HFF-Myc (cell line): Measurements from ENCODE around the gene PRKN.

Experiments
- DNase-seq: peaks from one replicate; pipeline ENCODE4 v3.0.0-alpha.2; 2011; ENCODE audit warnings: low read depth; ENCODE audit errors: extremely low read depth
- H3K4me3 ChIP-seq: replicated peaks from 2 replicates; pipeline ENCODE4 v1.5.1; 2011; ENCODE audit warnings: low read depth, mild to moderate bottlenecking, control low read depth, low read length
- CTCF ChIP-seq: IDR thresholded peaks from 2 replicates; pipeline ENCODE4 v1.5.1; 2012; ENCODE audit warnings: mild to moderate bottlenecking, low read depth, low read length, control low read depth; ENCODE audit errors: missing control alignments

PRKN gene

GRCh38 chr6:162294029-162294428 is 433.5 kb downstream of the PRKN start:
- DNase-seq, result no peak
- no peak for TF ChIP-seq CTCF
- no peak overlapping the region for H3K4me3 ChIP-seq

DNA sequence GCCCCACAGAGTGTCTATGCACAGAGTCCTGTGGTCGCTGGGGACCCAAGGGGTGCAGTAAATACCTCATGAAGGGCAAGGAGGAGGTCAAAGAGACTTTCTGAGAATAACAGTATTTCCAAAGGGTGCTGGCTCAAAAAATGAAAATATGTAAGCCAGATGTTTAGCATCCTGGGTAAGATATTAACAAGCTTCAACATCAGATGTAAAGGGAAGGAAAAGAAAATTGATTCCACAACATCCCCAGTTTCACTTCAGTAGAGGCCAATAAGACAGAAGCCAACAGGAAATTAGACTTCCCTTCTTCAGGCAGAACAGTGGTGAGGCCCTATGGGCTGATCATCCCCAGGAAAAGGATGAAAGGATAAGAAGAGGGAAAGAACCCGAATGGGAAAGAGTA is 434.7 kb downstream of the PRKN start:
- no peak overlapping the region for H3K4me3 ChIP-seq
- TF ChIP-seq CTCF, result no peak
- DNase-seq, result no peak

DNA sequence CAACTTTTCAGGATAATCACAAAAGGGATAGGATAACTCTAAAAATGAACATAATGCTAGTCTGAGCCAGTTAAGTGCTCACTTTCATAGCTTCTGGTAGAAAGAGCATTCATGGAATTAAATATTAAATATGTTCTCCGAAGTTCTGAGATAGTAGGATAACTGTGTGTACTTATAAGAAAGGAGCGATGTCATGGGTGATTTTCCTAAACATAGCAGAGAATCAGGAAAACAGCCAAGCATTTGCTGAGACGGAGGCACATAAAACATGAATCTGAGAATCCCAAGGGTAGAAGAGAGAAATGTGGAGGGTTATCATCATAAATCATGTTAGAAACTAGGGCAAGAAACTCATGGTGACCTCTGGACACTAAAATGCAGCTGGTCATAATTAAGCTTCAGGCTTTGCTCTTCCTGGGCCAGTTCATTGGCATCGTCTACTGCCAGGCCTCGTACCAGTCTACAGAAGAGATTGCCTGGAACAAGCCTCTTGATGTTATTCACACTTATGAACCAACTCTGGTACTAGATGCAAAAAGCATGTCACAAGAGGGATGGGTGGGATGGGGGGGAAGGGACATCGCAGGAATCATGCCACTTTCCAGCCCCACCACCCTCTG is 436.6 kb downstream of the PRKN start:
- H3K4me3 ChIP-seq, result no peak overlapping the region
- no peak for TF ChIP-seq CTCF

DNA sequence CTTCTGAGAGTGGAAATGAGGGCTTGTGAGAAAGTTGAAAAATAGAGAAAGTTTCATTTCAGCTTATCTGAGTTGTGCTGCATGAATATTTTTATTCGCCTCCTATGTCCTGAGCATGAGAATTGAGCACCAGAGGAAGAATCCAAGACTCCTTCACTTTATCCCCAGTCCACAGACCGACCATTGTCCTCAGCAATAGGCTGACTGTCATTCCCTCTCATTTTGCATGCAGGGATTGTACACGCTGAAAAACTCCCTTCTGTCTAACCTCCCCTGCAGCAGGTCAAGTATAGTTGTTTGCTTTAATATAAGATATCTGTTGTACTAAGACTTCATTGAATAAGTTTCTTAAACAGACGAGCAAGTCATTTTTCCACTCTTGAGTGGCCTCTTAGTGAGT is 437.6 kb downstream of the PRKN start:
- TF ChIP-seq CTCF, result no peak
- no peak for DNase-seq
- no peak overlapping the region for H3K4me3 ChIP-seq

More for the DNA sequence above, 436.6 kb downstream of the PRKN start:
- no peak for DNase-seq

DNA sequence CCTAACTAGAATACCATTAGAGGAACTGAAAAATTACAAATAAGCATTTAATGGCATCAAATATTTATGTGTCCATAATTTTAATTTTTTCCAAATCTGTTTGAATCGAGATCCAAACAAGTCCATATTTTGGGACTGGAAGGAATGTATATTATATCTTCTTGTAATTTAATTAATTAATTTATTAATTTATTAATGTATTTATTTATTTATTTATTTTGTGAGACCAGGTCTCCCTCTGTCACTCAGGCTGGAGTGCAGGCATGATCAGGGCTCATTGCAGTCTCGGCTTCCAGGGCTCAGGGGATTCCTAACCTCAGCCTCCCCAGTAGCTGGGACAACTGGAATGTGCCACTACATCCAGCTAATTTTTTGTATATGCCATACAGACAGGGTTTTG is 453.6 kb downstream of the PRKN start:
- no peak for DNase-seq
- TF ChIP-seq CTCF, result no peak
- no peak overlapping the region for H3K4me3 ChIP-seq

- no peak overlapping the region for H3K4me3 ChIP-seq
- no peak for DNase-seq
- no peak for TF ChIP-seq CTCF
Measured at GRCh38 chr6:162271922-162272321, 455.6 kb downstream of the PRKN start.

- TF ChIP-seq CTCF, result no peak
- H3K4me3 ChIP-seq, result no peak overlapping the region
- DNase-seq, result no peak
Measured at GRCh38 chr6:162270966-162271365, 456.6 kb downstream of the PRKN start.
